Measurements from ENCODE around the gene SLC3A2.

DNA sequence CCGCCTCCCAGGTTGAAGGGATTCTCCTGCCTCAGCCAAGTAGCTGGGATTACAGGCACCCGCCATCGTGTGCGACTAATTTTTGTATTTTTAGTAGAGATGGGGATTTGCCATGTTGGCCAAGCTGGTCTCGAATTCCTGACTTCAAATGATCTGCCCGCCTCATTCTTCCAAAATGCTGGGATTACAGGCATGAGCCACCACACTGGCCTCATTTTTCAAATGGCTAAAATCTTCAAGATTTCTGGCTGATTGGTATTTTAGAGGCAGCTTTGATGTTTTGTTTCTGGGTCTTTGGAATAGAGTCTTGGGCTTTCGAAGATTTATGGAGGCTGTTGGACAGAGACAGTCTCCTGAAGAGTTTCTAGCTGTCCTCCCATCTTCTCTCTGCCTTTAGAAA, 5.8 kb upstream of the SLC3A2 start:
- TF ChIP-seq GATA3 (IDR thresholded peaks at IDR 0.05; ENCODE audit: low read depth, low read length) (no peak), GATA2 (IDR thresholded peaks at IDR 0.05; ENCODE audit: low read depth, low read length) (no peak)
